ENCODE measurements around the gene ZNF784. TPM values are rescaled to one million over a fixed set of nuclear protein-coding genes. Genes with fewer than 3 reads are reported as not detected.

ZNF784 gene
- total and polyA plus RNA-seq, 2 of the 8 experiments (the other 6 are each of a cell fraction or from before 2014, with no cell fraction given), result 6.5 to 8.0 TPM

DNA sequence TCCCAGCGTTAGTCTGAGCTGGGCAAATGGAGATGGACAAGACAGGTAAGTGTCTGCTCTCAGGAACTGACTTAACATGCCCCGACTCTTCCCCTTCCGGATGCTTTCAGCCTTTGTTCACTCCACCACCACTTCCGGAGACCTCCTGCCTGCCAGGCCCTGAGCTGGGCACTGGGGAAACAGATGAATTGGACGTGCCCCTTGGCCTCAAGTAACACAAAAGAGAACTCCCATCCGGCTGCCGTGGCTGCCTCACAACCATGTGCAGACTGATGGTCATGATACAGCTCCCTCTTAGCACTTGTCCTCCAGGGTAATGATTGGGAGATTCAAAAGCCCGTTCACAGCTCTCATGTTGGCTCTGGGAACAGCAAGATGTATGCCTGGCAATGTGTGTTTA, 6.9 kb downstream of the ZNF784 start:
- Histone ChIP-seq H3K18ac (ENCODE audit: extremely low read depth, low read length) (no peak overlapping the region), H3K27ac (ENCODE audit: low read depth, low read length) (no peak overlapping the region), H4K8ac (ENCODE audit: extremely low read depth, insufficient read depth, low read length) (no peak overlapping the region), H2BK15ac (ENCODE audit: low read length) (no peak overlapping the region), H2AFZ (ENCODE audit: low read length) (no peak overlapping the region), H3K4ac (replicated peaks; ENCODE audit: insufficient read length, low read depth, low read length) (no peak overlapping the region), H3K36me3 (ENCODE audit: control insufficient read depth in 2 of 4, insufficient read depth in 4 of 4, low read length in 3 of 4) (peaks cover 0 to 42% (median 3%) of the 10 kb centered on the region in 4 experiments; a peak in 6 of 8 replicates), H2BK20ac (ENCODE audit: low read length) (no peak overlapping the region), H3K23ac (ENCODE audit: insufficient read length) (no peak overlapping the region), H3K4me1 (replicated peaks in 1 of 4; ENCODE audit: control insufficient read depth in 3 of 4, insufficient read depth in 4 of 4, low read length in 3 of 4) (no peaks in the 10 kb centered on the region), H3K27me3 (replicated peaks in 1 of 4; ENCODE audit: control insufficient read depth in 3 of 4, extremely low read depth in 1 of 4, insufficient read depth in 3 of 4, low read length in 3 of 4) (peaks cover 0 to 2% (median 0%) of the 10 kb centered on the region in 4 experiments; a peak in 1 of 7 replicates), H2AK5ac (ENCODE audit: low read depth, low read length) (no peak overlapping the region), H3K79me1 (ENCODE audit: low read depth, low read length) (no peaks in the 10 kb centered on the region), H3K4me2 (ENCODE audit: insufficient read depth in 1 of 2, low read depth in 2 of 2, low read length in 2 of 2) (no peak overlapping the region), H3K9me3 (ENCODE audit: insufficient read depth in 2 of 2, low read depth in 1 of 2, low read length in 1 of 2) (no peaks in the 10 kb centered on the region; a peak in 1 of 4 replicates), H2BK12ac (ENCODE audit: low read depth, low read length) (no peak overlapping the region), H4K5ac (ENCODE audit: insufficient read length, low read depth, low read length) (no peak overlapping the region), H3K23me2 (ENCODE audit: low read depth, low read length) (no peaks in the 10 kb centered on the region), H3K9ac (replicated peaks in 1 of 4; ENCODE audit: extremely low read depth in 1 of 4, low read depth in 3 of 4, low read length in 3 of 4) (no peak overlapping the region; a peak in 1 of 7 replicates), H3K79me2 (ENCODE audit: control insufficient read depth in 1 of 2, insufficient read depth in 2 of 2, low read length in 2 of 2) (no peaks in the 10 kb centered on the region), H3K56ac (replicated peaks; ENCODE audit: insufficient read length, low read depth, low read length) (no peak overlapping the region), H4K20me1 (replicated peaks in 1 of 2; ENCODE audit: control insufficient read depth in 1 of 2, insufficient read depth in 2 of 2, low read length in 2 of 2) (peaks cover 4 to 6% of the 10 kb centered on the region in 2 experiments), H4K91ac (replicated peaks; ENCODE audit: insufficient read length, low read length) (no peak overlapping the region), H3K14ac (ENCODE audit: insufficient read length) (no peak overlapping the region), H2BK120ac (replicated peaks; ENCODE audit: low read depth, low read length) (no peak overlapping the region), H3K4me3 (ENCODE audit: extremely low read depth in 1 of 4, insufficient read depth in 2 of 4, low read depth in 3 of 4, low read length in 4 of 4) (no peak overlapping the region), H2BK5ac (ENCODE audit: low read depth, low read length) (no peak overlapping the region)
- 82% methylated on average over 8 of the region's 8 CpGs; no CpG with 5 or more reads in 1 of the 2 experiments for WGBS, 2 experiments (ENCODE audit: extremely low coverage in 1 of 2, insufficient coverage in 1 of 2, insufficient read length in 1 of 2, insufficient replicate concordance in 2 of 2, low coverage in 1 of 2, low lambda C conversion rate in 2 of 2, missing lambda C conversion rate in 1 of 2)
- POLR2A ChIA-PET (ENCODE audit: partially characterized antibody), result interaction anchor here (0.6 to 3.2 kb wide), 8 partner anchors 9 to 53 kb away, joined by 3 to 12 read pairs (median 4); partner anchors contain the start of genes FIZ1, ZNF581 and ZNF865
- DNase-seq (ENCODE audit: low read depth in 1 of 2, low spot score in 2 of 2) (no peak), FAIRE-seq (no peak)
- CTCF ChIA-PET (ENCODE audit: partially characterized antibody), result interaction anchor here (0.5 to 8.0 kb wide), 6 partner anchors 11 to 476 kb away, joined by 3 to 38 read pairs (median 4); partner anchors contain the start of gene ZNF865
- TF ChIP-seq BACH1 (IDR thresholded peaks at IDR 0.05; ENCODE audit: low read length) (no peak), RBBP5 (IDR thresholded peaks at IDR 0.05; ENCODE audit: borderline replicate concordance, low read depth, low read length) (no peak), MAX (IDR thresholded peaks at IDR 0.05) (no peak), SP2 (IDR thresholded peaks at IDR 0.05; ENCODE audit: low read length) (no peak), KDM1A (IDR thresholded peaks at IDR 0.05; ENCODE audit: borderline replicate concordance, low read length) (no peak), POU5F1 (IDR thresholded peaks at IDR 0.05; ENCODE audit: low read depth, low read length) (no peak), JUND (IDR thresholded peaks at IDR 0.05; ENCODE audit: low read length) (no peak), CHD1 (IDR thresholded peaks at IDR 0.05; ENCODE audit: low read depth, low read length) (no peak), SIN3A (conservative IDR thresholded peaks at IDR 0.05 in 1 of 2, IDR thresholded peaks at IDR 0.05 in 1 of 2; ENCODE audit: low read depth in 1 of 2, low read length in 2 of 2) (no peak), CHD2 (IDR thresholded peaks at IDR 0.05; ENCODE audit: low read length) (no peak), USF2 (IDR thresholded peaks at IDR 0.05; ENCODE audit: low read length) (no peak), SP4 (IDR thresholded peaks at IDR 0.05; ENCODE audit: low read length) (no peak), ZNF274 (IDR thresholded peaks at IDR 0.05; ENCODE audit: borderline replicate concordance, extremely low read depth, low read length) (no peak)
